Keratinocyte (primary cell): Measurements from ENCODE around the gene AKR1A1. TPM values are rescaled to one million over a fixed set of nuclear protein-coding genes. Genes with fewer than 3 reads are reported as not detected.

Experiments
- DNase-seq: peaks from one replicate; pipeline ENCODE4 v3.0.0-alpha.2; 2011; ENCODE audit warnings: low read depth, missing footprints, low spot score
- FAIRE-seq: peaks from 2 replicates; lab custom pipeline; 2011; peaks lifted over from hg19 to GRCh38; lab: Jason Lieb, UNC
- H2AFZ ChIP-seq: 2 replicates; pipeline ENCODE4 v1.6.0; 2012; ENCODE audit warnings: low read length, control low read depth, inconsistent platforms; ENCODE audit not compliant: control insufficient read depth
- H3K27ac ChIP-seq: 2 replicates; pipeline ENCODE4 v1.5.1; 2011; ENCODE audit warnings: low read length; ENCODE audit not compliant: control insufficient read depth, insufficient read depth
- H3K27me3 ChIP-seq: 3 replicates; pipeline ENCODE4 v1.6.0; 2011; ENCODE audit warnings: low read length; ENCODE audit not compliant: control insufficient read depth, insufficient read depth; ENCODE audit errors: extremely low read depth
- H3K36me3 ChIP-seq, 2 experiments: 2 replicates in 1 of 2; 3 replicates in 1 of 2; pipeline ENCODE4 v1.5.1; 2011; ENCODE audit warnings: low read length in 2 of 2, mild to moderate bottlenecking in 1 of 2; ENCODE audit not compliant: control insufficient read depth in 2 of 2, insufficient read depth in 2 of 2; ENCODE audit errors: extremely low read depth in 1 of 2
- H3K4me1 ChIP-seq: 3 replicates; pipeline ENCODE4 v1.5.1; 2011; ENCODE audit warnings: low read length; ENCODE audit not compliant: control insufficient read depth, insufficient read depth; ENCODE audit errors: extremely low read depth
- H3K4me2 ChIP-seq: 3 replicates; pipeline ENCODE4 v1.6.0; 2011; ENCODE audit warnings: low read depth, low read length; ENCODE audit not compliant: control insufficient read depth, insufficient read depth; ENCODE audit errors: extremely low read depth
- H3K4me3 ChIP-seq, 3 experiments: fragments of 200-600 bp in 1 of 3; sonication (generic) in 1 of 3; 2 replicates in 2 of 3; 3 replicates in 1 of 3; pipeline ENCODE4 v1.5.1; 2011 to 2016; ENCODE audit warnings: low read length in 3 of 3, mild to moderate bottlenecking in 3 of 3, control low read depth in 2 of 3, inconsistent platforms in 1 of 3, low read depth in 1 of 3, mixed read lengths in 1 of 3, mixed run types in 1 of 3, moderate library complexity in 1 of 3; ENCODE audit not compliant: control insufficient read depth in 2 of 3, insufficient read depth in 2 of 3; ENCODE audit errors: extremely low read depth in 1 of 3
- H3K79me2 ChIP-seq: 2 replicates; pipeline ENCODE4 v1.6.0; 2012; ENCODE audit warnings: low read length; ENCODE audit not compliant: control insufficient read depth, insufficient read depth
- H3K9ac ChIP-seq: 3 replicates; pipeline ENCODE4 v1.6.0; 2011; ENCODE audit warnings: low read length; ENCODE audit not compliant: control insufficient read depth, insufficient read depth; ENCODE audit errors: extremely low read depth
- H3K9me1 ChIP-seq: 3 replicates; pipeline ENCODE4 v1.6.0; 2011; ENCODE audit warnings: low read length; ENCODE audit not compliant: control insufficient read depth, insufficient read depth; ENCODE audit errors: extremely low read depth
- H3K9me3 ChIP-seq: 2 replicates; pipeline ENCODE4 v1.5.1; 2012; ENCODE audit warnings: low read depth, low read length; ENCODE audit not compliant: control insufficient read depth
- H4K20me1 ChIP-seq: 3 replicates; pipeline ENCODE4 v1.6.0; 2011; ENCODE audit warnings: low read length; ENCODE audit not compliant: control insufficient read depth, insufficient read depth; ENCODE audit errors: extremely low read depth
- EZH2 ChIP-seq: IDR thresholded peaks from one replicate; pipeline ENCODE4 v1.6.1; 2012; ENCODE audit warnings: inconsistent platforms, mild to moderate bottlenecking, low read length, moderate library complexity
- dilution Hi-C: fragments of 300-500 bp; cut with MboI; formaldehyde crosslinking; loops from one replicate; pipeline ENCODE4 v1.7.0; 2020; ENCODE audit warnings: low sequenced_read_pairs; ENCODE audit not compliant: extremely low pct_ligation_motif_present
- polyA plus RNA-seq, 5 experiments: library from polyadenylated mRNA; depleted of rRNA in 3 of 5; stranded (reverse) in 3 of 5; stranded (forward) in 1 of 5; unstranded in 1 of 5; fragments of >200 nt; gene quantifications; 1 replicate in 1 of 5; 2 replicates in 3 of 5; 3 replicates in 1 of 5; pipeline versions ENCODE4 v1.2.1 to v1.2.3, GENCODE V29; 2011 to 2012; ENCODE audit warnings: missing spikeins in 2 of 5, low read depth in 1 of 5, low replicate concordance in 1 of 5
- TF ChIP-seq, protein P1 (sequence below), 3 experiments: IDR thresholded peaks in 1 of 3; conservative IDR thresholded peaks in 1 of 3; optimal IDR thresholded peaks in 1 of 3; 2 replicates in 2 of 3; 3 replicates in 1 of 3; pipeline versions ENCODE3 to v1.5.1; 2011; ENCODE audit warnings: low read length in 3 of 3, mild to moderate bottlenecking in 3 of 3, moderate library complexity in 2 of 3, control low read depth in 1 of 3, inconsistent platforms in 1 of 3; ENCODE audit not compliant: insufficient read depth in 2 of 3; ENCODE audit errors: extremely low read depth in 1 of 3

AKR1A1 gene
- polyA plus RNA-seq, 1 donor (not counting 4 experiments of a cell fraction or from before 2014, with no cell fraction given), result 107 TPM

DNA sequence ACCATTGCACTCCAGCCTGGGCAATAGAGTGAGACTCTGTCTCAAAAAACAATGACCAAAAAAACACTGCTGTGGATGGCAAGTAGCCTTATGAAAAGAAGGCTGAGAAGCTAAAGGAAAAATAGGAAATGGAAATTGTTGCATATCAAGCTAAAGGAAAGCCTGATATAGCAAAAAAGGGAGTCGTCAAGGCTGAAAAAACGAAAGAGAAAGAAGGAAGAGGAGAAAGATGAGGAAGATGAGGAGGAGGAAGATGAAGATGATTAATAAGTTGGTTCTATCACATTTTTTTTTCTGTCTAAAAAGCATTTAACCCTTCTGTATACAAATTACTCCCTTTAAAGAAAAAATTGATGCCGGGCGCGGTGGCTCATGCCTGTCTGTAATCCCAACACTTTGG is 18.8 kb upstream of the AKR1A1 start:
- DNase-seq, result no peak
- H4K20me1 ChIP-seq, result no peaks in the 10 kb centered on the region
- dilution Hi-C loops, result no loop called here
- TF ChIP-seq EZH2, result no peak
- H3K9me3 ChIP-seq, result no peaks in the 10 kb centered on the region
- H3K4me2 ChIP-seq, result no peak overlapping the region
- FAIRE-seq, result no peak
- no peaks in the 10 kb centered on the region for H3K79me2 ChIP-seq
- no peaks in the 10 kb centered on the region for H3K9me1 ChIP-seq
- H3K27ac ChIP-seq, result no peak overlapping the region
- H3K36me3 ChIP-seq, result no peaks in the 10 kb centered on the region
- H3K4me1 ChIP-seq, result peaks cover 6% of the 10 kb centered on the region
- no peak overlapping the region for H2AFZ ChIP-seq
- no peaks in the 10 kb centered on the region for H3K27me3 ChIP-seq
- no peak overlapping the region for H3K4me3 ChIP-seq
- H3K9ac ChIP-seq, result no peak overlapping the region

DNA sequence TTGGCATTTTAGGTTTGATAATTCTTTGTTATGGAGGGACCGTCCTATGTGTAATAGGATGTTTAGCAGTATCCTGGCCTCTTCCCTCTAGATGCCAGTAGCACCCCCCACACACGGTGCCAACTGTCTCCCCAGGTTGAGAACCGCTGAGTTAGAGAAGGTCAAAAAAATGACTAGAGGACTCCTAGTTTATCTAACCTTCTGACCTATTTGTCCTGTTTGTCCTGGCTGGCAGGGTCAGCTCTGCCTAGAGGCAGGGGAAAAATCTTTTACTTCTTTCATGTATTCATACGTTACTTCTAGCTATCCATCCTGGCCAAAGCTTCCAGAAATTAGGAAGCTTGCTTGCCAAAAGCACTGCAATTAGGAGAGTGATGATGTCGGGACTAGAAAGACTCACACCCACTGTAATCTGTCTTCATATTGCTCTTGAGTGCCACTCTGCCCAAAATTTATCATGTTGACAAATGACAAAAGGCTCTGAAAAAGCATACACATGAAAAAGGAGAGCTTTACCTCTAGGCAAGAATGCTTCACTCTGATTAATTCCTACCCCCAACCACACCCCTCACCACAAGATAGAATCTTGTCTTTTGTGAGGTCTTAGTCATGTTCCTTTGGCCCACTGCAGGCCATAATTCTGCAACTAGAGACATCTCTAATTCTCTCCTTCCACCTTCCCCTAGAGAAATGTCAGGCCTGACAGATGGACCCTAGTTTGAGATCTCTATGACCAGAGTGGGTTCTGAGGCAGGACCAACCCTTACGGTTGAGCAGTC is 14.4 kb upstream of the AKR1A1 start:
- no peaks in the 10 kb centered on the region for H3K9me3 ChIP-seq
- H4K20me1 ChIP-seq, result no peaks in the 10 kb centered on the region
- no peaks in the 10 kb centered on the region for H3K79me2 ChIP-seq
- no peak overlapping the region for H3K27ac ChIP-seq
- H2AFZ ChIP-seq, result no peak overlapping the region
- no peak overlapping the region for H3K4me3 ChIP-seq
- peak; percentile 92 for FAIRE-seq
- no peak for DNase-seq
- no peak overlapping the region for H3K4me2 ChIP-seq
- H3K9ac ChIP-seq, result no peak overlapping the region
- no peaks in the 10 kb centered on the region for H3K36me3 ChIP-seq
- TF ChIP-seq, protein P1, sequence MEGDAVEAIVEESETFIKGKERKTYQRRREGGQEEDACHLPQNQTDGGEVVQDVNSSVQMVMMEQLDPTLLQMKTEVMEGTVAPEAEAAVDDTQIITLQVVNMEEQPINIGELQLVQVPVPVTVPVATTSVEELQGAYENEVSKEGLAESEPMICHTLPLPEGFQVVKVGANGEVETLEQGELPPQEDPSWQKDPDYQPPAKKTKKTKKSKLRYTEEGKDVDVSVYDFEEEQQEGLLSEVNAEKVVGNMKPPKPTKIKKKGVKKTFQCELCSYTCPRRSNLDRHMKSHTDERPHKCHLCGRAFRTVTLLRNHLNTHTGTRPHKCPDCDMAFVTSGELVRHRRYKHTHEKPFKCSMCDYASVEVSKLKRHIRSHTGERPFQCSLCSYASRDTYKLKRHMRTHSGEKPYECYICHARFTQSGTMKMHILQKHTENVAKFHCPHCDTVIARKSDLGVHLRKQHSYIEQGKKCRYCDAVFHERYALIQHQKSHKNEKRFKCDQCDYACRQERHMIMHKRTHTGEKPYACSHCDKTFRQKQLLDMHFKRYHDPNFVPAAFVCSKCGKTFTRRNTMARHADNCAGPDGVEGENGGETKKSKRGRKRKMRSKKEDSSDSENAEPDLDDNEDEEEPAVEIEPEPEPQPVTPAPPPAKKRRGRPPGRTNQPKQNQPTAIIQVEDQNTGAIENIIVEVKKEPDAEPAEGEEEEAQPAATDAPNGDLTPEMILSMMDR (optimal IDR thresholded peaks at IDR 0.05 in 1 of 3, IDR thresholded peaks at IDR 0.05 in 1 of 3, conservative IDR thresholded peaks at IDR 0.05 in 1 of 3; ENCODE audit: extremely low read depth in 1 of 3, insufficient read depth in 2 of 3, low read length in 3 of 3), result no peak
- TF ChIP-seq EZH2, result no peak
- no peaks in the 10 kb centered on the region for H3K9me1 ChIP-seq
- dilution Hi-C loops, result no loop called here
- H3K27me3 ChIP-seq, result no peaks in the 10 kb centered on the region
- peaks cover 6% of the 10 kb centered on the region for H3K4me1 ChIP-seq
